ENCODE results near the gene AHSG.

GRCh38 chr3:186614266-186614596, 1.4 kb downstream of the AHSG start:
- TF ChIP-seq POLR2A (IDR thresholded peaks at IDR 0.05): no peak
- TF ChIP-seq CTCF (IDR thresholded peaks at IDR 0.05): no peak

Measured in Peyer's patch (tissue), 4 donors.